Measurements from ENCODE around the gene HYCC2.

DNA sequence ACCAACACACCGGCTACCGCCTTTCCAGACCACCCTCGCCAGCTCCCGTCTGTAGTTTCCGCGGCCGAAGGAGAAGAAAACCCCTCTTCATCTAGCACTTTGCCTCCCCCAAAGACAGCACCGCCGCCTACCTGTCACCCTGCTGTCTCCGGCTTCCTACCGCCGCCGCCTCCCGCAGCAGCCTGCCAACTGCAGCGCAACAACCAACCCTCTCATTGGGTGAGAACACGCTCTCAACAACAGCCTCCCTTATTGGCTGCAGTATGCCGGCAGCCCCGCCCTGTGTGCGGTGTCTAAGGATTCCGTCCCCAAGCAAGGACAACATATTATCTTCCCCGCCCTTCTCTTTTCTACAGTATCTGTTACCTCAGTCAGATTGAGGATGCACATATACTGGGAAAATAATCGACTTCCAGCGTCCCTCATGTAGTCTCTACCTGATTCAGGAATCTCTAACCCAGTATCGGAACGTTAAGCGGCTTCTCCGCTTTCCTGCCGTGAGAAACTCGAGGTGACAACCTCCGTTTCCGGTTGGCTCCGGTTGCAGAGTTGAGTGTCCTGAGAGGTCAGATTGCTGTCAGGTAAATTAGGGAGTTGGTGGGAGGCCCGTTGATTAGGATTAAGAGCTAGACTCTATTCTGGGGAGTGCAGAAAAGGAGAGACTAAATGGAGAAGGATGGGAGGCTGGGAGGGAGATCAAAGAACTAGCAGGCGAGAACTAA is at the start of gene HYCC2, which contains the start of gene NDUFB3:
- TF ChIP-seq, protein P1, sequence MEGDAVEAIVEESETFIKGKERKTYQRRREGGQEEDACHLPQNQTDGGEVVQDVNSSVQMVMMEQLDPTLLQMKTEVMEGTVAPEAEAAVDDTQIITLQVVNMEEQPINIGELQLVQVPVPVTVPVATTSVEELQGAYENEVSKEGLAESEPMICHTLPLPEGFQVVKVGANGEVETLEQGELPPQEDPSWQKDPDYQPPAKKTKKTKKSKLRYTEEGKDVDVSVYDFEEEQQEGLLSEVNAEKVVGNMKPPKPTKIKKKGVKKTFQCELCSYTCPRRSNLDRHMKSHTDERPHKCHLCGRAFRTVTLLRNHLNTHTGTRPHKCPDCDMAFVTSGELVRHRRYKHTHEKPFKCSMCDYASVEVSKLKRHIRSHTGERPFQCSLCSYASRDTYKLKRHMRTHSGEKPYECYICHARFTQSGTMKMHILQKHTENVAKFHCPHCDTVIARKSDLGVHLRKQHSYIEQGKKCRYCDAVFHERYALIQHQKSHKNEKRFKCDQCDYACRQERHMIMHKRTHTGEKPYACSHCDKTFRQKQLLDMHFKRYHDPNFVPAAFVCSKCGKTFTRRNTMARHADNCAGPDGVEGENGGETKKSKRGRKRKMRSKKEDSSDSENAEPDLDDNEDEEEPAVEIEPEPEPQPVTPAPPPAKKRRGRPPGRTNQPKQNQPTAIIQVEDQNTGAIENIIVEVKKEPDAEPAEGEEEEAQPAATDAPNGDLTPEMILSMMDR (optimal IDR thresholded peaks at IDR 0.05 in 1 of 3, IDR thresholded peaks at IDR 0.05 in 1 of 3, conservative IDR thresholded peaks at IDR 0.05 in 1 of 3; ENCODE audit: extremely low read depth in 1 of 3, insufficient read depth in 2 of 3, low read length in 3 of 3): peak; percentile 35 to 50 (median 48)
- no peak for TF ChIP-seq EZH2 (IDR thresholded peaks at IDR 0.05; ENCODE audit: low read length)
